IMR-90 (cell line): ENCODE results near the gene DTX3L. TPM values are rescaled to one million over a fixed set of nuclear protein-coding genes. Genes with fewer than 3 reads are reported as not detected.

ENCODE experiments used
- ATAC-seq: fragments of 200-7000 bp; cut with Tn5 transposase; 2 replicates; pipeline ENCODE4 v1.9.1; 2020; ENCODE audit warnings: low read depth, mild to moderate bottlenecking, moderate library complexity
- BruUV-seq: library from RNA; stranded (reverse); fragments of 400-500 nt; replicated peaks from 2 replicates; lab custom pipeline; 2021; lab: Mats Ljungman, UMichigan
- CTCF ChIA-PET: fragments of 300-600 bp; formaldehyde crosslinking; extraction: SDS; loops from one replicate; lab custom pipeline; 2021; ENCODE audit warnings: antibody characterized with exemption; lab: Yijun Ruan, JAX
- POLR2A ChIA-PET: fragments of 300-600 bp; sonication (Branson Sonifier 250); formaldehyde crosslinking; loops from one replicate; lab custom pipeline; 2022; ENCODE audit warnings: antibody characterized with exemption; ENCODE audit not compliant: unreplicated experiment; lab: Charles Lee
- DNase-seq: peaks from one replicate; pipeline ENCODE4 v3.0.0; 2013
- H2AFZ ChIP-seq: replicated peaks from 2 replicates; pipeline ENCODE3; 2013; ENCODE audit warnings: low read length, mild to moderate bottlenecking; ENCODE audit not compliant: poor library complexity
- H2AK5ac ChIP-seq: 2 replicates; pipeline ENCODE4 v1.6.1; 2013; ENCODE audit warnings: low read depth, low read length, inconsistent platforms
- H2AK9ac ChIP-seq: replicated peaks from 2 replicates; pipeline ENCODE3; 2013; ENCODE audit warnings: mild to moderate bottlenecking, low read depth, low read length, moderate library complexity; ENCODE audit not compliant: poor library complexity
- H2BK120ac ChIP-seq: 2 replicates; pipeline ENCODE4 v1.6.1; 2013; ENCODE audit warnings: low read depth, low read length, inconsistent platforms
- H2BK15ac ChIP-seq: 3 replicates; pipeline ENCODE4 v1.6.1; 2013; ENCODE audit warnings: low read depth, low read length, inconsistent platforms
- H2BK20ac ChIP-seq: 2 replicates; pipeline ENCODE4 v1.6.1; 2013; ENCODE audit warnings: low read depth, mild to moderate bottlenecking, inconsistent platforms, low read length, moderate library complexity
- H2BK5ac ChIP-seq: 2 replicates; pipeline ENCODE4 v1.6.1; 2013; ENCODE audit warnings: mild to moderate bottlenecking, low read depth, low read length, inconsistent platforms; ENCODE audit not compliant: poor library complexity, severe bottlenecking
- H3K14ac ChIP-seq: replicated peaks from 2 replicates; pipeline ENCODE4 v1.6.1; 2013; ENCODE audit warnings: low read depth, low read length, inconsistent platforms
- H3K18ac ChIP-seq: 2 replicates; pipeline ENCODE4 v1.6.1; 2013; ENCODE audit warnings: low read depth, low read length, control low read depth
- H3K23ac ChIP-seq: 2 replicates; pipeline ENCODE4 v1.6.1; 2013; ENCODE audit warnings: low read depth, low read length, inconsistent platforms
- H3K27ac ChIP-seq: 2 replicates; pipeline ENCODE4 v1.5.1; 2013; ENCODE audit warnings: mild to moderate bottlenecking, control low read depth, low read length; ENCODE audit not compliant: insufficient read depth
- H3K27me3 ChIP-seq: 2 replicates; pipeline ENCODE4 v1.6.1; 2013; ENCODE audit warnings: low read length; ENCODE audit not compliant: control insufficient read depth, insufficient read depth
- H3K36me3 ChIP-seq: 2 replicates; pipeline ENCODE4 v1.6.1; 2013; ENCODE audit warnings: low read length, mixed read lengths; ENCODE audit not compliant: control insufficient read depth, insufficient read depth
- H3K4ac ChIP-seq: 2 replicates; pipeline ENCODE4 v1.6.1; 2013; ENCODE audit warnings: low read depth, low read length, inconsistent platforms
- H3K4me1 ChIP-seq: 2 replicates; pipeline ENCODE4 v1.6.1; 2013; ENCODE audit warnings: low read length, mixed read lengths; ENCODE audit not compliant: control insufficient read depth, insufficient read depth
- H3K4me2 ChIP-seq: 2 replicates; pipeline ENCODE4 v1.6.1; 2013; ENCODE audit warnings: low read depth, mild to moderate bottlenecking, control low read depth, low read length, moderate library complexity
- H3K4me3 ChIP-seq: 2 replicates; pipeline ENCODE4 v1.5.1; 2013; ENCODE audit warnings: low read depth, mild to moderate bottlenecking, control low read depth, low read length, moderate library complexity; ENCODE audit not compliant: insufficient read depth
- H3K56ac ChIP-seq: 2 replicates; pipeline ENCODE4 v1.6.1; 2013; ENCODE audit warnings: low read length, inconsistent platforms; ENCODE audit not compliant: insufficient read depth; ENCODE audit errors: extremely low read depth
- H3K79me1 ChIP-seq, 2 experiments: 2 replicates each; pipeline ENCODE4 v1.6.1; 2013; ENCODE audit warnings: low read length in 2 of 2, inconsistent platforms in 1 of 2, low read depth in 1 of 2
- H3K9ac ChIP-seq: 2 replicates; pipeline ENCODE4 v1.6.1; 2013; ENCODE audit warnings: low read depth, low read length, control low read depth
- H3K9me1 ChIP-seq: 2 replicates; pipeline ENCODE4 v1.6.1; 2013; ENCODE audit warnings: low read length, inconsistent platforms; ENCODE audit not compliant: insufficient read depth
- H3K9me3 ChIP-seq: 2 replicates; pipeline ENCODE4 v1.6.1; 2013; ENCODE audit warnings: low read length; ENCODE audit not compliant: control insufficient read depth, insufficient read depth
- H4K20me1 ChIP-seq: 2 replicates; pipeline ENCODE4 v1.6.1; 2013; ENCODE audit warnings: low read length, inconsistent platforms; ENCODE audit not compliant: insufficient read depth
- H4K5ac ChIP-seq: 2 replicates; pipeline ENCODE4 v1.6.1; 2013; ENCODE audit warnings: mild to moderate bottlenecking, low read depth, low read length, control low read depth
- H4K8ac ChIP-seq, 2 experiments: 2 replicates each; pipeline ENCODE4 v1.6.1; 2013; ENCODE audit warnings: low read depth in 2 of 2, low read length in 2 of 2, control low read depth in 1 of 2, inconsistent platforms in 1 of 2
- H4K91ac ChIP-seq: 2 replicates; pipeline ENCODE4 v1.6.1; 2013; ENCODE audit warnings: low read depth, low read length, inconsistent platforms; ENCODE audit not compliant: insufficient read depth
- MXI1 ChIP-seq: IDR thresholded peaks from 2 replicates; pipeline ENCODE4 v1.6.1; 2012; ENCODE audit warnings: low read depth, mild to moderate bottlenecking, low read length, moderate library complexity, borderline replicate concordance
- NFE2L2 ChIP-seq: fragments of 150-350 bp; IDR thresholded peaks from 2 replicates; pipeline ENCODE4 v1.6.1; 2016; ENCODE audit warnings: low read depth, mild to moderate bottlenecking, low read length
- POLR2A ChIP-seq: IDR thresholded peaks from 2 replicates; pipeline ENCODE4 v1.6.1; 2012; ENCODE audit warnings: mild to moderate bottlenecking, low read depth, low read length
- RAD21 ChIP-seq: IDR thresholded peaks from 2 replicates; pipeline ENCODE4 v1.6.1; 2012; ENCODE audit warnings: low read length, improper control_type of control experiment
- RFX5 ChIP-seq: IDR thresholded peaks from 2 replicates; pipeline ENCODE4 v1.8.0; 2012; ENCODE audit warnings: low read depth, mild to moderate bottlenecking, low read length, moderate library complexity
- SMC3 ChIP-seq: fragments of 150-350 bp; IDR thresholded peaks from 2 replicates; pipeline ENCODE4 v1.6.1; 2016; ENCODE audit warnings: low read depth, mild to moderate bottlenecking, antibody characterized with exemption, low read length, moderate library complexity
- WGBS, 2 experiments: methylation state at CpG; one replicate each; pipeline versions ENCODE4 v1.1.5 to v1.1.7; 2013; ENCODE audit warnings: missing lambda C conversion rate in 2 of 2; ENCODE audit not compliant: insufficient read length in 1 of 2; ENCODE audit errors: extremely low coverage in 2 of 2; 5-methylcytosine and 5-hydroxymethylcytosine counted together
- dilution Hi-C: fragments of 300-500 bp; cut with HindIII; formaldehyde crosslinking; loops from one replicate; pipeline ENCODE4 v1.14.3; 2018; ENCODE audit warnings: low sequenced_read_pairs; ENCODE audit not compliant: unreplicated experiment
- in situ Hi-C: fragments of 300-500 bp; cut with MboI; formaldehyde crosslinking; loops from 3 replicates; pipeline ENCODE4 v1.14.3; 2019; ENCODE audit warnings: low sequenced_read_pairs, inconsistent platforms, mixed read lengths
- intact Hi-C: fragments of 100-400 bp; cut with micrococcal nuclease; formaldehyde crosslinking; loops from 2 replicates; pipeline ENCODE4 v1.10.0; 2022
- polyA plus RNA-seq, 3 experiments: library from polyadenylated mRNA; depleted of rRNA; stranded (reverse); fragments of >200 nt; gene quantifications; 2 replicates each; pipeline ENCODE4 v1.2.3, GENCODE V29; 2012; ENCODE audit warnings: low replicate concordance in 1 of 3
- total RNA-seq: library from RNA; depleted of rRNA; stranded (reverse); fragments of >200 nt; gene quantifications from 2 replicates; pipeline ENCODE4 v1.2.3, GENCODE V29; 2012

Gene DTX3L
- total and polyA plus RNA-seq, 2 of the 4 experiments (the other 2 are of a cell fraction): 4.1 to 7.9 TPM

DNA sequence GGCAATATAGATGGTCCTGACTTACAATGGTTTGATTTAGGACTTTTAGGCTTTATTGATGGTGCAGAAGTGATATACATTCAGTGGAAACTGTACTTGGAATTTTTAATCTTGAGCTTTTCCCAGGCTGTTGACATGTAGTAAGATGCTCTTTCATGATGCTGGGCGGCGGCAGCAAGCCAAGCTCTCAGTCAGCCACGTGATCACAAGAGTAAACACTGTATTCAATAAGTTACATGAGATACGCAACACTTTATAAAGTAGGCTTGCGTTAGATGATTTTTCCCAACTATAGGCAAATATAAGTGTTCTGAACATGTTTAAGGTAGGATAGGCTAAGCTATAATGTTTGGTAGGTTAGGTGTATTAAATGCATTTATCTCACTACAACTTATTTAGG, 18.0 kb upstream of the DTX3L start:
- dilution Hi-C loops (no loop called here), intact Hi-C loops (no loop called here), in situ Hi-C loops (no loop called here)
- Histone ChIP-seq H3K9me1 (0 out of 2 replicates have a peak, but pooled peaks cover 3% of the 10 kb centered on the region), H3K9me3 (no peaks in the 10 kb centered on the region), H3K4me1 (peaks cover 2% of the 10 kb centered on the region; the same call in 1 of the 2 replicates), H3K36me3 (peaks cover 11% of the 10 kb centered on the region; the same call in 1 of the 2 replicates), H2BK120ac (no peak overlapping the region), H2AFZ (no peak overlapping the region), H3K4ac (no peak overlapping the region), H4K91ac (no peak overlapping the region), H2AK5ac (no peak overlapping the region), H3K4me3 (no peak overlapping the region), H3K23ac (no peak overlapping the region), H4K5ac (no peak overlapping the region), H3K56ac (no peak overlapping the region), H2AK9ac (no peak overlapping the region), H3K9ac (no peak overlapping the region), H2BK15ac (no peak overlapping the region), H3K4me2 (no peak overlapping the region), H3K79me1 (no peaks in the 10 kb centered on the region), H4K20me1 (no peaks in the 10 kb centered on the region), H3K14ac (no peak overlapping the region), H2BK5ac (no peak overlapping the region), H2BK20ac (no peak overlapping the region), H3K27me3 (no peaks in the 10 kb centered on the region), H3K18ac (no peak overlapping the region), H4K8ac (no peak overlapping the region), H3K27ac (no peak overlapping the region)
- ChIA-PET POLR2A (no interaction called here), CTCF (no interaction called here)
- ATAC-seq (no peak), DNase-seq (no peak)
- no CpG with 5 or more reads among the region's 5 CpGs for WGBS, 2 experiments
- TF ChIP-seq NFE2L2 (no peak), POLR2A (no peak), MXI1 (no peak), SMC3 (no peak), RFX5 (no peak), RAD21 (no peak)
- BruUV-seq: no TSS peak
